Activated CD8-positive, alpha-beta memory T cell treated with anti-CD3 and anti-CD28 coated beads, Interleukin-2, amount 50 U/mL, for 4 hours (primary cell): ENCODE data around the gene TRPV3.
A peak's percentile ranks its signal among the peaks of the same experiment; 100 is the strongest.
"Not testable (repeated sequence)": the region's sequence is repeated elsewhere in the genome, so short reads cannot be mapped to it uniquely, and the experiment has no call there.

Source experiments
- DNase-seq: peaks from one replicate; pipeline ENCODE4 v3.0.0-alpha.2; 2020

The TRPV3 gene

GRCh38 chr17:3545151-3545550, 12.5 kb downstream of the TRPV3 start:
- DNase-seq = no peak

DNA sequence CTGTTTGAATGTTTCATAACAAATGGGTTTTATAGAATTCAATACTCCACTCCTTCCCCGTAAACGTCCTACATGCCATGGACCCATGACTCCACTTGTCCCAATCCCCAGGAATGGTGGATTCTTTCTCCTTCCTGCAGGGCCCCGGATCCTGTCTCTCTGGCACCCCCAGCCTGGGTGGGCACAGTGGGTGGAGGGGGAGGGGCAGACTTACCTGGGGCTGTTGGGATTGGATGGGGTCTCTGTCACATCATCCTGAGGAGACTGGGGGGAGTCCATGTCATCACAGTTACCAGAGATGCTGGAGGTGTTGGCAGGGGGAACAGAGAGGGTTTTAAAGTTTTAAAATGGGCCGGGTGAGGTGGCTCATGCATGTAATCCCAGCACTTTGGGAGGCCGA, 13.2 kb downstream of the TRPV3 start:
- DNase-seq = no peak

DNA sequence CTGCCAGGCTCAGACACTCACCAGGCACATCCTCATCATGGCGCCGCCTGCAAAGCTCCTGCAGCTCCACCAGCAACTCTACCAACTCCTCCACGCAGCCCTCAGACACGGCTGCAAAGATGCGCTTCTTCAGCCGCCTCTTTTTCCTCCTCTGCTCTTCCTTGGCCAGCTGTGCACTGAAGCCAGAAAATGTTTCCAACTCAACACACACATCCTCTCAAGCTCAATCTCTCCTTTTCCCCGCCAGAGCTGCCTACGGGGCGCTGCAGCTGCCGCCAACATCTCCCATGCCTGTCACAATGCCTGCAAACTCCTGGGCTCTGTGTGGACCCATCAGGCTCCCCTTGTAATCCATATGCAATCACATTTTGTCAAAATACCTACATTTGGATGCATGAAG, 14.2 kb downstream of the TRPV3 start:
- DNase-seq = no peak

GRCh38 chr17:3542410-3543088, 15.1 kb downstream of the TRPV3 start:
- no peak for DNase-seq

DNA sequence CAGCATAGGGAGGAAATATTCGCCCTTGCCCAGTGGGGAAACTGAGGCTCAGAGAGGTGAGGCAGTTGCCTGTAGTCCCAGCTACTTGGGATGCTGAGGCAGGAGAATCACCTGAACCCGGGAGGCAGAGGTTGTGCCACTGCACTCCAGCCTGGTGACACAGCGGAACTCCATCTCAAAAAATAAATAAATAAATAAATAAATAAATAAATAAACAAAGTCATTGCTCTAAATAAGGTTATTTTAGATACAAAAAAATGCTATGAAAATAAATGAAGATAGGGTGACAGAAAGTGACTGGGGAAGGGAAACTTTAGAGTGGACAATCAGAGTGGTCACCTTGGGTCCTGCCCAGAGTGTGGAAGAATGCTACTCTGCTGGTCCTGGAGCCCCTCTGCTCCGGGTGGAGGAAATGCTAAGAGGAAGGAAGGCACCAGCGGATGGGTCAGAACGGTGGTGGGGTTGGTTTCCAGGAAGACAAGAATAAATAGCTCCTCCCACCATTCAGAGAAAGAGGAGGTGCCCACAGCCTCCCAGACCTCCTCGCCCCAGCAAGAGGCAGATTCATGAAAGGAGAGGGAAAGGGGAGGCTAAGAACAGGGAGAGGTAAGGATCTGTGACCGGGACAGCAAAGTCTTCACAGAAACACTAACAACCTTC, 17.6 kb downstream of the TRPV3 start:
- no peak for DNase-seq

DNA sequence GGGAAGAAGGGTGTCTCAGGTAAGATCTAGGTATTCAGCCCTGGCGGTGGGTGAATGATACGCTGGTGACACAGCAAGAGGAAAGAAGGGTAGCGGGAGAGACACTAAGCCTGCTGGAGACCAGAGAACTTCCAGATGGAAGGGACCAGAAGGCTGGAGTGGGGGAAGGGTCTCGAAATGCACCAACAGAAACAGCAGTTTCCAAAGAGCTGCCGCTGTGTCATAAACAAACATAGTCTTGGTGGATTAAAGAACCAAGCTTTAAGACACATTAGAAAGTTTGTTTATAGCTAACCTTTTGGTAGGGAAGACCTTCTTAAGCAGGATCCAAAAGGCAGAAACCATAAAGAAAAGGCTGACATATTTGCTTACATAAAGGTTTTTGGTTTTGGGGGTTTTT, 20.9 kb downstream of the TRPV3 start:
- no peak for DNase-seq

GRCh38 chr17:3535253-3535995, 22.2 kb downstream of the TRPV3 start:
- DNase-seq = peak; percentile 48

DNA sequence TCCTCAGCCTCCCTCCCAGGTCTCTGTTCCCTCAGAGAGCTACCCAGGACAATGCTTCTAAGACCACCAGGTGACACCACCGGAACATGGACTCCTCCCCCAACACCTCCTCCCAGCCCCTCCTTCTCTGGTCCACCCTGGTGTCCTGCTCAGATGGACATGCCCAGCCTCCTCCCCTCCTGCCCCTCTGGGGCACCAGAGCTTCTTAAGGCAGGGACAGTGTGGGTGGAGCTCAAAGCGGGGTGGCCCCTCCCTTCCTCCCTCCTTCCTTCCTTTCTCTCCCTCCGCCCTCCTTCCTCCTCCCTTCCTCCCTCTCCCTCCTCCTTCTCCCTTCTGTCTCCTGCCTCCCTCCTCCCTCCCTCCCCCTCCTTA, 22.7 kb downstream of the TRPV3 start:
- DNase-seq = no peak

GRCh38 chr17:3533752-3534151, 23.9 kb downstream of the TRPV3 start:
- no peak for DNase-seq

DNA sequence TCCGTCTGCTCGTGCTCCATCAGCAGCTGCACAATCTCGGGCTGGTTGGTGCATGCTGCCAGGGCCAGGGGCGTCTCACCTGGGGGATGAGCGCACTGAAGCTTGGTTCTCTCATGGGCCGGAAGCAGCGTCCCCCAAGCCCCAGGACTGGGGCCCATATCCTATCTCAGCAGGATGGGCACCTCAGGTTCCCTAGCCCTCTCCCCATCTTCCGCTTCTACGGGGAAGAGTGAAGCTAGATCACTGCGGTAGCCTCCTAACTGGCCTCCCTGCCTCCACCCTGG, 24.8 kb downstream of the TRPV3 start:
- DNase-seq = no peak

DNA sequence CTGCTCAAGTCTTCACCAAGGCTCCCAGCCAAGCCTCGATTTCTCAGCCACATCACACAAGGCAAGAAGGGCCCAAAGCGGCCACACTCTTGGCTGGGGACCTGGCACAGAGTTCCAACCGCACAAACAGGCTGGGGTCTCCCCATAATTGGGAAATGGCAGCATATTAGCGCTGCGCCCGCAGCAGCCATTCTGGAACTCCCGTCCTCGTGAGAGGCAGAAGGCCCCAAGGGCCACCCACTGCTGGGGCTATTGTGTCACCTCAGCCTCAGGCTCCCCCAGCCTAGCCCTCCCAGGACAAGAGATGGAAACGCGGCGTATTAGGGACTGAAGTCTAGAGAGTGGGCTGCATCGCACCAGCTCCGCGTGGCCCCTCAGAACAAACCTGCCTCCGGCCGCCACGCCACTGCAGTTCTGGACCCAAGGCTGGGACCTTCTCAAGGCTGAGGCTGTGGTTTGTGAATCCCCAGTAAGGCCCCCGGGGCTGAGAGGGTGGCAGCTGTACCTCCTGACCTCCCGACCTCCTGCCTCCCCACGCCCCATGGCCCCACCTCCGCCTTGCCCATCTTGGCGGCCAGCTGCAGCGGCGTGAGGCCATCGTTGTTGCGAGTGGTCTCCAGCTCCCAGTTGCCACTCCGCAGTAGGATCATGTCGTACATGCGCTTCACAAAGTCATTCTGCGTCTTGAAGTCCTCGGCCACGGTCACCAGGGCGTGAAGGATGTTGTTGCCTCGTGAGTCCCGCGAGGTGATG, 25.3 kb downstream of the TRPV3 start:
- no peak for DNase-seq

- no peak for DNase-seq
Observed at GRCh38 chr17:3531266-3532101, 26.1 kb downstream of the TRPV3 start.

- DNase-seq = no peak
Observed at GRCh38 chr17:3529817-3530741, 27.5 kb downstream of the TRPV3 start.

- DNase-seq = no peak
Observed at GRCh38 chr17:3528880-3529511, 28.6 kb downstream of the TRPV3 start.

DNA sequence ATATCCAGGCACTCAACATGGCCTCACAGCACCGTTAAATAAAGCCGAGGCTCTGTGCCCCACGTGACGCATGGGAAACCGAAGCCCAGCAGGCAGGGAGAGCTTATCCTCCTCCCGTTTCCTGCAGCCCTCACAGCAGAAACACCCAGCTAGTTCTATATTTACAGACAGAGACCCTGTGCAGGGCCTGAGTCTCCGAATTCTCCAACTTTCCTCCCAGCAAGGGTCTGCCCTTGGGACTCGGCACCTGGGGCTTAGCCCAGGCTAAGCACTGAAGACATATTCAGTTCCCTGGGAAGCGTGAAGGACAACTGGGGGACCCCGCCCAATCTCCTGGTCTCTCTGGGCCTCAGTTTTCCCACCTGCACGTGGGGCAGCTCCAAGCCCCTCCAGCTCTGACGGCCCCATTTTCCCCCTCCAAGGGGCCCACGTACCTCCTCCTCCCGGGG, 29.2 kb downstream of the TRPV3 start:
- DNase-seq = no peak

GRCh38 chr17:3527896-3528295, 29.7 kb downstream of the TRPV3 start:
- no peak for DNase-seq

DNA sequence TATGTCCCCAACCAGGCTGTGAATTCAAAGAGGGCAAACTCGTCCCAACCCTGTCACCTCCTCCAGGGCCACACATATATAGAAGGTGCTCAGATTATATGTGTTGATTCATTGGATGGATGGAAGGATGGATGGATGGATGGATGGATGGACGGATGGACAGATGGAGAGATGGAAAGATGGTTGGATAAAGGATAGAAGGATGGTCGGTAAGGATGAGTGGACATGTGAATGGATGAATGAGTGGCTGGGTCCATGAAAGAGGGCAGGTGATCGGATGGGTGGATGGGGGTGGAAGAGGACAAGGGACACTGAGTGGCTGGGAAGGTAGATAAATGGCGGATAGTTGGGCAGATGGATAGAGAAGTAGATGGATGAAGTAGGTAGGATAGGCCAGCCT, 30.1 kb downstream of the TRPV3 start:
- no peak for DNase-seq

- no peak for DNase-seq
Observed at GRCh38 chr17:3526971-3527370, 30.6 kb downstream of the TRPV3 start.

DNA sequence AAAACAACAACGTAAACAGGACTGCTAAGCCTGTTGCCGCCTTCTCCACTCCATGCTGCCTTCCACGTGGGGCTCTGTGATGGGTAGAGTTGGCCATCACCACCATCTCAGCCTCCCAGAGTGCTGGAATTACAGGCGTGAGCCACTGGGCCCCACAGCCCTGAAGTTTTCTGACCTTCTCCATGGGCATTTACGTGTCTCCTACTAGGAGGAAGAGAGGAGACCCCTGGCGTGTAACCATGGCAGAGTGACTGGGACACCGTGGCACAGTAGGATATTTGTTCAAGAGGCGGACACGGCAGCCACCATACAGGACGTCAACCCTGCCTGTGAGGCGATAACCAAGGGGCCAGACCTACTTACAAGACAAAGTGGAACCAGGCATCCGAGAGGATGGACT, 31.1 kb downstream of the TRPV3 start:
- DNase-seq = no peak

GRCh38 chr17:3524024-3524423, 33.6 kb downstream of the TRPV3 start:
- DNase-seq = no peak

GRCh38 chr17:3519472-3519871, 38.1 kb downstream of the TRPV3 start:
- DNase-seq = not testable (repeated sequence)
